NT2/D1 (cell line): ENCODE data around the gene SLC2A13.

ENCODE experiments used
- DNase-seq: peaks from one replicate; pipeline ENCODE4 v3.0.0-alpha.2; 2011; ENCODE audit warnings: low read depth, low spot score
- H3K27me3 ChIP-seq: 2 replicates; pipeline ENCODE4 v1.6.0; 2011; ENCODE audit warnings: mild to moderate bottlenecking; ENCODE audit not compliant: insufficient read length, insufficient read depth
- H3K36me3 ChIP-seq: 2 replicates; pipeline ENCODE4 v1.6.1; 2011; ENCODE audit warnings: mild to moderate bottlenecking, low read length, mixed read lengths; ENCODE audit not compliant: insufficient read depth, insufficient read length
- H3K4me1 ChIP-seq: 2 replicates; pipeline ENCODE4 v1.5.1; 2011; ENCODE audit not compliant: insufficient read depth, insufficient read length
- H3K4me3 ChIP-seq: 2 replicates; pipeline ENCODE4 v1.5.1; 2011; ENCODE audit warnings: low read depth; ENCODE audit not compliant: insufficient read length
- H3K9ac ChIP-seq: 2 replicates; pipeline ENCODE4 v1.6.0; 2011; ENCODE audit warnings: low read depth; ENCODE audit not compliant: insufficient read length
- H3K9me3 ChIP-seq: 2 replicates; pipeline ENCODE4 v1.5.1; 2011; ENCODE audit warnings: mild to moderate bottlenecking, low read length; ENCODE audit not compliant: insufficient read depth
- SUZ12 ChIP-seq: IDR thresholded peaks from 2 replicates; pipeline ENCODE4 v1.6.1; 2011; ENCODE audit not compliant: insufficient read length, insufficient read depth; ENCODE audit errors: extremely low read depth
- YY1 ChIP-seq: IDR thresholded peaks from 2 replicates; pipeline ENCODE4 v1.6.1; 2011; ENCODE audit not compliant: insufficient read length, insufficient read depth
- ZNF274 ChIP-seq: IDR thresholded peaks from 2 replicates; pipeline ENCODE4 v1.6.1; 2011; ENCODE audit warnings: mild to moderate bottlenecking, low read depth, low read length

The SLC2A13 gene

DNA sequence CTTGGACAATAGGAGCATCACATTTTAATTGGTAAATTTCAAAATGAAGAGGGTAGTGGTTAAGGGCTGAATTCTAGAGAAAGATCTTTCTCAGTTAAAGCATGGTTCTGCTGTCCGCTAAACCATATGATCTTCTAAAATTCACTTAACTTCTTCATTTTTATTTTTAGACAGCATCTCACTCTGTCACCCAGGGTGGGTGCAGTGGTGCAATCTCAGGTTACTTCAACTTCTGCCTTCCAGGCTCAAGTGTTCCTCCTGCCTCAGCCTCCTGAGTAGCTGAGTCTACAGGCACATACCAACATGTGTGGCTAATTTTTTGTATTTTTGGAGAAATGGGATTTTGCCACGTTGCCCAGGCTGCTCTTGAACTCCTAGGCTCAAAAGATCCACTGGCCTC, 259.6 kb downstream of the SLC2A13 start:
- no peak for TF ChIP-seq ZNF274
- TF ChIP-seq YY1, result no peak
- TF ChIP-seq SUZ12, result no peak
- H3K4me3 ChIP-seq, result no peak overlapping the region
- H3K27me3 ChIP-seq, result no peaks in the 10 kb centered on the region
- no peaks in the 10 kb centered on the region for H3K36me3 ChIP-seq
- H3K9ac ChIP-seq, result no peak overlapping the region
- no peaks in the 10 kb centered on the region for H3K9me3 ChIP-seq
- no peaks in the 10 kb centered on the region for H3K4me1 ChIP-seq
- DNase-seq, result no peak

GRCh38 chr12:39840422-39840821, 265.5 kb downstream of the SLC2A13 start:
- no peak for DNase-seq
- no peak for TF ChIP-seq SUZ12
- no peak for TF ChIP-seq ZNF274
- no peak for TF ChIP-seq YY1
- H3K9me3 ChIP-seq, result no peaks in the 10 kb centered on the region
- no peak overlapping the region for H3K9ac ChIP-seq
- no peaks in the 10 kb centered on the region for H3K27me3 ChIP-seq
- H3K36me3 ChIP-seq, result no peaks in the 10 kb centered on the region
- no peaks in the 10 kb centered on the region for H3K4me1 ChIP-seq
- H3K4me3 ChIP-seq, result no peak overlapping the region

- no peak overlapping the region for H3K4me3 ChIP-seq
- no peak for DNase-seq
- no peak overlapping the region for H3K9ac ChIP-seq
- H3K36me3 ChIP-seq, result no peaks in the 10 kb centered on the region
- H3K27me3 ChIP-seq, result no peaks in the 10 kb centered on the region
- H3K9me3 ChIP-seq, result no peaks in the 10 kb centered on the region
- H3K4me1 ChIP-seq, result no peaks in the 10 kb centered on the region
- no peak for TF ChIP-seq YY1
- TF ChIP-seq SUZ12, result no peak
- no peak for TF ChIP-seq ZNF274
These were observed 266.8 kb downstream of the SLC2A13 start for GRCh38 chr12:39839072-39839471.

- Histone ChIP-seq H3K36me3 (no peaks in the 10 kb centered on the region), H3K4me3 (no peak overlapping the region), H3K4me1 (no peaks in the 10 kb centered on the region), H3K9ac (no peak overlapping the region), H3K27me3 (no peaks in the 10 kb centered on the region), H3K9me3 (no peaks in the 10 kb centered on the region)
- DNase-seq, result no peak
- TF ChIP-seq YY1, result no peak
- TF ChIP-seq ZNF274, result no peak
- TF ChIP-seq SUZ12, result no peak
These were observed 270.1 kb downstream of the SLC2A13 start for GRCh38 chr12:39835517-39836489.

GRCh38 chr12:39831587-39832315, 274.1 kb downstream of the SLC2A13 start:
- Histone ChIP-seq H3K4me3 (no peak overlapping the region), H3K4me1 (no peaks in the 10 kb centered on the region), H3K36me3 (no peaks in the 10 kb centered on the region), H3K9ac (no peak overlapping the region), H3K27me3 (no peaks in the 10 kb centered on the region), H3K9me3 (no peaks in the 10 kb centered on the region)
- DNase-seq, result no peak
- TF ChIP-seq ZNF274 (no peak), YY1 (no peak), SUZ12 (no peak)

GRCh38 chr12:39830852-39831520, 274.9 kb downstream of the SLC2A13 start:
- TF ChIP-seq ZNF274, result no peak
- no peak for TF ChIP-seq SUZ12
- TF ChIP-seq YY1, result no peak
- Histone ChIP-seq H3K4me3 (no peak overlapping the region), H3K27me3 (no peaks in the 10 kb centered on the region), H3K9me3 (no peaks in the 10 kb centered on the region), H3K9ac (no peak overlapping the region), H3K36me3 (no peaks in the 10 kb centered on the region), H3K4me1 (no peaks in the 10 kb centered on the region)
- DNase-seq, result no peak
